ENCODE measurements around the gene KPNA3.

DNA sequence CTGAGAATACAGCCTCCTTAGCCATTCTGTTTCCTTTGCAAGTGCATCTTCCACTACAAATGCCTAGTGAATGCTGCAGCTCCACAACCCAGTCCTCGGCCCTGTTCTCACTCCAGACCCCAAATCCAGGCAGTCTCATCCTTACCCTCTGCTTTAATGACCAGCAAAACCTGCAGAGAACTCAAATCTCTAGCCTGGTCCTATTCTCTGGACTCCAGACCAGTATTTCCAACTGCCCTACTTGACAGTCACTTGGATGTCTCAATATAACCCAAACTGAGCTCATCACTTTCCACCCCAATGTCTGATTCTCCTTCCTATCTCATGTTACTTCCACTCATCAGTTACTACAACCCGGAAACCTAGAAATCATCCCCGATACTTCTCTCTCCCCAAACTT, 98.6 kb downstream of the KPNA3 start:
- TF ChIP-seq POLR2A (IDR thresholded peaks at IDR 0.05), result no peak
- TF ChIP-seq, protein P1, sequence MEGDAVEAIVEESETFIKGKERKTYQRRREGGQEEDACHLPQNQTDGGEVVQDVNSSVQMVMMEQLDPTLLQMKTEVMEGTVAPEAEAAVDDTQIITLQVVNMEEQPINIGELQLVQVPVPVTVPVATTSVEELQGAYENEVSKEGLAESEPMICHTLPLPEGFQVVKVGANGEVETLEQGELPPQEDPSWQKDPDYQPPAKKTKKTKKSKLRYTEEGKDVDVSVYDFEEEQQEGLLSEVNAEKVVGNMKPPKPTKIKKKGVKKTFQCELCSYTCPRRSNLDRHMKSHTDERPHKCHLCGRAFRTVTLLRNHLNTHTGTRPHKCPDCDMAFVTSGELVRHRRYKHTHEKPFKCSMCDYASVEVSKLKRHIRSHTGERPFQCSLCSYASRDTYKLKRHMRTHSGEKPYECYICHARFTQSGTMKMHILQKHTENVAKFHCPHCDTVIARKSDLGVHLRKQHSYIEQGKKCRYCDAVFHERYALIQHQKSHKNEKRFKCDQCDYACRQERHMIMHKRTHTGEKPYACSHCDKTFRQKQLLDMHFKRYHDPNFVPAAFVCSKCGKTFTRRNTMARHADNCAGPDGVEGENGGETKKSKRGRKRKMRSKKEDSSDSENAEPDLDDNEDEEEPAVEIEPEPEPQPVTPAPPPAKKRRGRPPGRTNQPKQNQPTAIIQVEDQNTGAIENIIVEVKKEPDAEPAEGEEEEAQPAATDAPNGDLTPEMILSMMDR (IDR thresholded peaks at IDR 0.05), result no peak
- TF ChIP-seq POLR2AphosphoS5 (IDR thresholded peaks at IDR 0.05), result no peak
